KMS-11 (cell line): ENCODE data around the gene SLC35B1.
"Not testable (repeated sequence)": the region's sequence is repeated elsewhere in the genome, so short reads cannot be mapped to it uniquely, and the experiment has no call there.

Experiments used
- H2AFZ ChIP-seq: fragments of 200-600 bp; sonication (generic); 2 replicates; pipeline ENCODE4 v1.6.1; 2016; ENCODE audit warnings: antibody characterized with exemption, mixed run types, low read depth
- H3K27ac ChIP-seq: fragments of 200-600 bp; sonication (generic); 2 replicates; pipeline ENCODE4 v1.6.1; 2016; ENCODE audit warnings: mild to moderate bottlenecking, mixed run types
- H3K27me3 ChIP-seq: fragments of 200-600 bp; sonication (generic); 2 replicates; pipeline ENCODE4 v1.6.1; 2017; ENCODE audit warnings: mild to moderate bottlenecking, low read depth, mixed run types, moderate library complexity; ENCODE audit not compliant: insufficient read depth
- H3K36me3 ChIP-seq: fragments of 200-600 bp; sonication (generic); 2 replicates; pipeline ENCODE4 v1.6.1; 2017; ENCODE audit warnings: mild to moderate bottlenecking, mixed run types; ENCODE audit not compliant: insufficient read depth
- H3K4me1 ChIP-seq: fragments of 200-600 bp; sonication (generic); 2 replicates; pipeline ENCODE4 v1.6.1; 2016; ENCODE audit warnings: mild to moderate bottlenecking, low read depth, mixed run types; ENCODE audit not compliant: poor library complexity, severe bottlenecking
- H3K4me2 ChIP-seq: fragments of 200-600 bp; sonication (generic); 2 replicates; pipeline ENCODE4 v1.7.0; 2016; ENCODE audit warnings: mild to moderate bottlenecking, mixed run types
- H3K4me3 ChIP-seq: fragments of 200-600 bp; sonication (generic); IDR thresholded peaks from 2 replicates; pipeline ENCODE4 v1.6.1; 2017; ENCODE audit warnings: low read depth, low read length, mixed read lengths; ENCODE audit not compliant: insufficient read depth
- H3K79me2 ChIP-seq: fragments of 200-600 bp; sonication (generic); 2 replicates; pipeline ENCODE4 v1.6.1; 2016; ENCODE audit warnings: low read depth, mixed run types; ENCODE audit not compliant: insufficient read depth
- H3K9ac ChIP-seq: fragments of 200-600 bp; sonication (generic); 2 replicates; pipeline ENCODE4 v1.6.1; 2016; ENCODE audit warnings: mild to moderate bottlenecking, mixed run types
- H4K20me1 ChIP-seq: fragments of 200-600 bp; sonication (generic); 2 replicates; pipeline ENCODE4 v1.6.1; 2016; ENCODE audit warnings: mild to moderate bottlenecking, mixed run types; ENCODE audit not compliant: insufficient read depth
- TF ChIP-seq, protein P1 (sequence below): fragments of 200-600 bp; sonication (generic); conservative IDR thresholded peaks from 2 replicates; pipeline ENCODE4 v1.6.1; 2017; ENCODE audit warnings: low read depth, mild to moderate bottlenecking, antibody characterized with exemption, low read length, moderate library complexity, mixed read lengths

Gene SLC35B1

DNA sequence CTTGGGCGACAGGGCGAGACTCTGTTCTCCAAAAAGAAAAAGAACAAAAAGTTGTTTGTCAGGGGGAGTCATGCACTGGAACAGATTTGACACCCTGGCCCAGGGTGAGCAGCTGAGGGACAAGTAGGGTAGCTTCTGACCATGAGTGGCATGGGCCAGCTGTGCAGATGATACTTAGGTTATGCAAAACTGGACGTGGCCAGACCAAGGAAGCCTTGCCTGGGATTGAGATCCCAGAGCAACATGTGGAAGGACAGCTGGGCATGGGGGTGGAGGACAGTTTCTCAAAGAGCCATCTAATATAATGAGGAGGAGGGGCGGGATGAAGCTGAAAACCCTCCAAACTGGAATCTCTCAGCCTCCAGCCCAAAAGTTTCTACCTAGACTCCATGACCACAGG lies 19.6 kb upstream of the SLC35B1 start:
- H3K36me3 ChIP-seq = peaks cover 4% of the 10 kb centered on the region; the same call in 1 of the 2 replicates
- H2AFZ ChIP-seq = no peak overlapping the region
- H4K20me1 ChIP-seq = no peaks in the 10 kb centered on the region
- H3K9ac ChIP-seq = no peak overlapping the region
- peaks cover 40% of the 10 kb centered on the region for H3K79me2 ChIP-seq
- TF ChIP-seq, protein P1, sequence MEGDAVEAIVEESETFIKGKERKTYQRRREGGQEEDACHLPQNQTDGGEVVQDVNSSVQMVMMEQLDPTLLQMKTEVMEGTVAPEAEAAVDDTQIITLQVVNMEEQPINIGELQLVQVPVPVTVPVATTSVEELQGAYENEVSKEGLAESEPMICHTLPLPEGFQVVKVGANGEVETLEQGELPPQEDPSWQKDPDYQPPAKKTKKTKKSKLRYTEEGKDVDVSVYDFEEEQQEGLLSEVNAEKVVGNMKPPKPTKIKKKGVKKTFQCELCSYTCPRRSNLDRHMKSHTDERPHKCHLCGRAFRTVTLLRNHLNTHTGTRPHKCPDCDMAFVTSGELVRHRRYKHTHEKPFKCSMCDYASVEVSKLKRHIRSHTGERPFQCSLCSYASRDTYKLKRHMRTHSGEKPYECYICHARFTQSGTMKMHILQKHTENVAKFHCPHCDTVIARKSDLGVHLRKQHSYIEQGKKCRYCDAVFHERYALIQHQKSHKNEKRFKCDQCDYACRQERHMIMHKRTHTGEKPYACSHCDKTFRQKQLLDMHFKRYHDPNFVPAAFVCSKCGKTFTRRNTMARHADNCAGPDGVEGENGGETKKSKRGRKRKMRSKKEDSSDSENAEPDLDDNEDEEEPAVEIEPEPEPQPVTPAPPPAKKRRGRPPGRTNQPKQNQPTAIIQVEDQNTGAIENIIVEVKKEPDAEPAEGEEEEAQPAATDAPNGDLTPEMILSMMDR = no peak
- no peak overlapping the region for H3K4me3 ChIP-seq
- H3K27ac ChIP-seq = no peak overlapping the region
- no peaks in the 10 kb centered on the region for H3K27me3 ChIP-seq
- no peak overlapping the region for H3K4me2 ChIP-seq
- H3K4me1 ChIP-seq = peaks cover 24% of the 10 kb centered on the region

DNA sequence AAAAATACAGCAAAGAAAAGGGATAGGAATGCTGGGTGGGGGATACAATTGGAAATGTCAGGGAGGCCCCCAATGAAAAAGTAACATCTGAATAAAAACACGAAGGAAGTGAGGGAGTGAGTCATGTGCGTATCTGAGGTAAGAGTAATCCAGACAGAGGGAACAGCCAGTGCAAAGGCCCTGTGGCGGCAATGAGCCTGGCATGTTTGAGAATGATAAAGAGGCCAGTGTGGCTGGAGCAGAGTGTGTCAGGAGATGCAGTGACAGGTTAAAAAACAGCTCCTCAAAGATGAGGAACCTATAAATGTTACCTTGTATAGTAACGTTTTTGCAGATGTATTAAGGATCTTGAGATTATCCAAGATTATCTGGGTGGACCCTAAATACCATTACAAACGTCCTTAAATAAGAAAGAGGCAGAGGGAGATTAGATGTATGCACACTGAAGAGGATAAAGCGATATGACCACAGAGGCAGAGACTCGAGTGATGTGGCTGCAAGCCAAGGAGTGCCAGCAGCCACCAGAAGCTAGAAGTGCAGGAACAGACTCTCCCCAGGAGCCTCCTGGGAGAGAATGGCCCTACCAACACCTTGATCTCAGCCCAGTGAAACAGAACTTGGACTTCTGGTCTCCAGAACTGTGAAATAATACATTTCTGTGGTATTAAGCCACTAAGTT lies 17.8 kb upstream of the SLC35B1 start:
- TF ChIP-seq, protein P1 = no peak
- no peak overlapping the region for H3K27ac ChIP-seq

DNA sequence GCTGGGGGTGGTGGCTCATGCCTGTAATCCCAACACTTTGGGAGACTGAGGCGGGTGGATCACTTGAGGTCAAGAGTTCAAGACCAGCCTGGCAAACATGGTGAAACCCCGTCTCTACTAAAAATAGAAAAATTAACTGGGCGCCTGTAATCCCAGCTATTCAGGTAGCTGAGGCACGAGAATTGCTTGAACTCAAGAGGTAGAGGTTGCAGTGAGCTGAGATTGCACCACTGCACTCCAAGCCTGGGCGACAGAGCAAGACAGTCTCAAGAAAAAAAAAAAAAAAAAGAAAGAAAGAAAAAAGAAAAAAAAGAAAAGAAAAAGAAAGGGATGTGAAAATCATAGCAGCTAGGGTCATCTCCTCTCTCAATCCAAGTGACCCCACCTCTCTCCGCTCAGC lies 16.8 kb upstream of the SLC35B1 start:
- H3K4me3 ChIP-seq, H3K27me3 ChIP-seq, H3K4me1 ChIP-seq, H3K27ac ChIP-seq, H2AFZ ChIP-seq, H3K9ac ChIP-seq, H4K20me1 ChIP-seq, H3K4me2 ChIP-seq: not testable (repeated sequence)
- Histone ChIP-seq H3K79me2 (peaks cover 40% of the 10 kb centered on the region), H3K36me3 (peaks cover 14% of the 10 kb centered on the region; the same call in 1 of the 2 replicates)

More for the DNA sequence above, 17.8 kb upstream of the SLC35B1 start:
- Histone ChIP-seq H3K27me3 (no peaks in the 10 kb centered on the region), H2AFZ (no peak overlapping the region), H4K20me1 (no peaks in the 10 kb centered on the region), H3K4me2 (no peak overlapping the region), H3K36me3 (peaks cover 8% of the 10 kb centered on the region; the same call in 1 of the 2 replicates), H3K9ac (no peak overlapping the region), H3K4me1 (peaks cover 9% of the 10 kb centered on the region), H3K79me2 (peaks cover 40% of the 10 kb centered on the region), H3K4me3 (no peak overlapping the region)

DNA sequence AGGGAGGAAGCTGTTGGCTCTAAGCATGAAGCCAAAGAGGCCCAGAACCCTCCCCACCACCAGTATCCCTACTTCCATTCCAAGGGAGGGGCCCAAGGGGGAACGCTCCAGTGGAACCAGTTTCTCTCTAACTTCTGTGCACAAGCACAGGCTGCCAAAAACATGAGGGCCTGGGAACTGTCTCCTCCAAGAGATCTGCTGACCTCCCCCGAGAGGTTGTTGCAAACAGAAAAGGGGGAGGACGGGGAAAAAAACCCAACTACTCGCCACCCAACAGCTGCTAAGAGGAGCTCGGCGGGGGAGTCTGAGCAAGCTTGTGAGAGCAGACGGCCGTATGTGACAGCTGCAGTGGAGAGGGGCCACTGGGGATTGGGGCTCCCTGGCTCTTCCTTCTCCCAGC lies 15.7 kb upstream of the SLC35B1 start:
- peaks cover 32% of the 10 kb centered on the region; the same call in 1 of the 2 replicates for H3K79me2 ChIP-seq
- TF ChIP-seq, protein P1 = no peak

DNA sequence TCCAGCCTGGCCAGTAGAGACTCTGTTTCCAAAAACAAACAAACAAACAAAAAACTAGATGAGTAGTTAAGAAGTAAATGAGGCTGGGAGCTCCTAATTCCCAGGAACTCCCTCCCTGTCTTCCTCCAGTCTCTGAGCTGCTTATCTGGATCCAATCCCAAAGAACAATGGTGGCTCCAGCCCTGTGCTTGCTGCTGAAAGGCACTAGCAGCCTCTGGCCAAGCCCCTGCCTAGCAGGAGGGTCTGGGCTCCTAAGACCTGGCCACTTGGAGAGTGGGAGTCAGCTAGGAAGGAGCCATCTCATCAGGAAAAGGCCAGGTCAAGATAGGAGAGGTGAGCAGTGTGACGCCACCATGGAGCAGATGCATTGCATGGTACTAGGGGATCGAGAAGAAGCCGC lies 14.3 kb upstream of the SLC35B1 start:
- Histone ChIP-seq H3K9ac (no peak overlapping the region), H3K36me3 (peaks cover 29% of the 10 kb centered on the region; the same call in 1 of the 2 replicates), H3K4me1 (peaks cover 3% of the 10 kb centered on the region), H3K27ac (no peak overlapping the region), H3K27me3 (no peaks in the 10 kb centered on the region), H4K20me1 (no peaks in the 10 kb centered on the region), H3K4me2 (no peak overlapping the region), H3K4me3 (no peak overlapping the region), H3K79me2 (peaks cover 23% of the 10 kb centered on the region; the same call in 1 of the 2 replicates), H2AFZ (no peak overlapping the region)
- TF ChIP-seq, protein P1 = no peak

More for the DNA sequence above, 15.7 kb upstream of the SLC35B1 start:
- Histone ChIP-seq H4K20me1 (no peaks in the 10 kb centered on the region), H3K4me2 (no peak overlapping the region), H3K4me1 (peaks cover 3% of the 10 kb centered on the region), H2AFZ (no peak overlapping the region), H3K27me3 (no peaks in the 10 kb centered on the region), H3K4me3 (no peak overlapping the region), H3K9ac (no peak overlapping the region), H3K27ac (no peak overlapping the region), H3K36me3 (peaks cover 22% of the 10 kb centered on the region; the same call in 1 of the 2 replicates)
